Measurements from ENCODE around the gene KCTD11. TPM values are rescaled to one million over a fixed set of nuclear protein-coding genes. Genes with fewer than 3 reads are reported as not detected.
A peak's percentile ranks its signal among the peaks of the same experiment; 100 is the strongest.

Gene KCTD11
- total and polyA plus RNA-seq, 2 of the 13 experiments (the other 11 are each of a cell fraction or from before 2014, with no cell fraction given) = 1.6 to 2.6 TPM

- TF ChIP-seq ZNF883 (CRISPR knock-in tag; IDR thresholded peaks at IDR 0.05; ENCODE audit: not compliant biosample characterization) (peak; percentile 77), CREB3 (CRISPR knock-in tag; IDR thresholded peaks at IDR 0.05) (peak; percentile 79; the same call in 1 of the 2 replicates), THAP7 (CRISPR knock-in tag; IDR thresholded peaks at IDR 0.05) (no peak), THRA (CRISPR knock-in tag; IDR thresholded peaks at IDR 0.05; ENCODE audit: borderline replicate concordance) (peak; percentile 37; the same call in 1 of the 2 replicates), SMC3 (IDR thresholded peaks at IDR 0.05; ENCODE audit: low read length) (no peak), RFXAP (CRISPR knock-in tag; IDR thresholded peaks at IDR 0.05; ENCODE audit: borderline replicate concordance) (no peak), YEATS2 (CRISPR knock-in tag; IDR thresholded peaks at IDR 0.05; ENCODE audit: borderline replicate concordance) (peak; percentile 46; the same call in 1 of the 2 replicates), THAP11 (CRISPR knock-in tag; IDR thresholded peaks at IDR 0.05) (peak; percentile 72), ELK4 (CRISPR knock-in tag; IDR thresholded peaks at IDR 0.05; ENCODE audit: borderline replicate concordance) (no peak), ZNF30 (CRISPR knock-in tag; IDR thresholded peaks at IDR 0.05) (no peak), FIP1L1 (IDR thresholded peaks at IDR 0.05; ENCODE audit: borderline replicate concordance, insufficient read depth, low read depth, low read length) (no peak), REXO4 (CRISPR knock-in tag; IDR thresholded peaks at IDR 0.05; ENCODE audit: borderline replicate concordance) (no peak; the same call in 1 of the 2 replicates), ATF1 (CRISPR knock-in tag; IDR thresholded peaks at IDR 0.05) (no peak), KLF11 (CRISPR knock-in tag; IDR thresholded peaks at IDR 0.05) (no peak), TBX2 (CRISPR knock-in tag; IDR thresholded peaks at IDR 0.05; ENCODE audit: borderline replicate concordance) (peak; percentile 41; the same call in 1 of the 2 replicates)
These were observed 42.7 kb downstream of the KCTD11 start, which contains the start of gene PLSCR3 (continued) for GRCh38 chr17:7394452-7395191.
